GM19455 (cell line): ENCODE measurements around the gene PITX3.
A peak's percentile ranks its signal among the peaks of the same experiment; 100 is the strongest.
"Not testable (repeated sequence)": the region's sequence is repeated elsewhere in the genome, so short reads cannot be mapped to it uniquely, and the experiment has no call there.

Experiments used
- ATAC-seq: cut with Tn5 transposase; IDR thresholded peaks from one replicate; pipeline ENCODE4 v1.9.1; 2021; ENCODE audit not compliant: unreplicated experiment

PITX3 gene

GRCh38 chr10:102261196-102261595 lies 19.9 kb upstream of the PITX3 start:
- no peak for ATAC-seq

- ATAC-seq, result no peak
Measured at GRCh38 chr10:102255404-102255803, 14.1 kb upstream of the PITX3 start.

DNA sequence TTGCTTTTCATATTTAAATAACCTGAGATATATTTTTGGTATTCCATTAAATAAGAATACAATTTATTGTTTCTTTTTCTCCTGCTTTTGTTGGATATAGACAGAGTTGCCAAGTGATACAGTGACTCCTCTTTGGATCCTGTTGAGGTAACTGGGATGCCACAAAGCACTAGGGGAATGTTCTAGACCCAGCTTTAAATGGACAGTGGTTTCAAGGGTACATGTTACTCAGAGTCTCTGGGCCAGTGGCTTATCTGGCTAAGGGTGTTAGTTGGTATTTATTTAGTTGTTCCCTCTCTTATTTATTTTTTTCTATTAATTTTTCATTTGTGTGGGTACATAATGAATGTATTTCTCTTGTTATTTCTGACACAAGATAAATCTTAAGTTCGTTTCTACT lies 13.1 kb upstream of the PITX3 start:
- ATAC-seq, result no peak

DNA sequence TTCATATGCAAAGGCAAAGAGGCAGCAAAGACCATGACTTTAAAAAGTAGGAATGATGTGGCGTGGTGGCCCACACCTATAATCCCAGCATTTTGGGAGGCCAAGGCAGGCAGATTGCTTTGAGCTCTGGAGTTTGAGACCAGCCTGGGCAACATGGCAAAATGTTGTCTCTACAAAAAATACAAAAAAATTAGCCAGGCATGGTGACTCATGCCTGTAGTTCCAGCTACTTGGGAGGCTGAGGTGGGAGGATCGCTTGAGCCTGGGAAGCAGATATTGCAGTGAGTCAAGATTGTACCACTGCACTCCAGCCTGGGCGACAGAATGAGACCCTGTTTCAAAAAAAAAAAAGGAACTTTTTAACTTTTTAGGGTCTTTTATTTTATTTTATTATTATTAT lies 11.2 kb upstream of the PITX3 start:
- ATAC-seq, result not testable (repeated sequence)

DNA sequence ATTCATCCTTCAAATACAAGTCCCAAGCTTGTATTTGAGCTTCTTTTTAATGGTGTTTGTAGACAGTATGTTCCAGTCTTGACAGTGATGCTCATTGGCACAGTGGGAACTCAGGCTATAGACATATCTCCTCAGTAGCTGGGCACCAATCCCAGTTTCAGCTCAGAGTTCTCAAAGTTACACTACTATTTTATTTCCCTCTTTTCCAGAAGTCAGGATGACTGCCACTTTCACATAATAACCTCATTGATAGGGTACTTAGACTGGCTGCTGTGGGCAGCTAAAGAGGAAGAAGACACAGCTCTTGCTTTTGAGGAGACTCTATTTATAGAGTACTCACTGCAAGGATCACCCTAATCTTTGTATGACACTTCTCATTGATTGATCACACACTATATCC lies 6.4 kb upstream of the PITX3 start:
- no peak for ATAC-seq

DNA sequence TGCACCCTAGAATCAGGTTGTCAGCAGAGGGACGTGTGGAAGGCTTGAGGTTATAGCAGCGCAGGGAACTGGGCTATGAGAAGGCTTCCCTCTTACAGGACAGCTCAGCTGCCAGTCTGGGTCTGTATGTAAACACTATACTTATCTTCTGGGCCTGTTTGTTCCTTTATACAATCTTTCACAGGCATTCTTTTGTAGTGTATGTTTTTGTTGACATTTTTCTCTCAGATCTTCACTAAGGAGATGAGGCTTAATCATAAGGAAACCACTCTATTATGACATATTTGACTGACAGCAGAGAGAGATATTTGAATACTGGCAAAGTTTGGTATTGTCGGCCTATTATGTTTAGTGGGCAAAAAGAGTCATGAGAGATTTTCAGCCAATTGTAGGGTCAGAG lies 4.9 kb upstream of the PITX3 start:
- no peak for ATAC-seq

DNA sequence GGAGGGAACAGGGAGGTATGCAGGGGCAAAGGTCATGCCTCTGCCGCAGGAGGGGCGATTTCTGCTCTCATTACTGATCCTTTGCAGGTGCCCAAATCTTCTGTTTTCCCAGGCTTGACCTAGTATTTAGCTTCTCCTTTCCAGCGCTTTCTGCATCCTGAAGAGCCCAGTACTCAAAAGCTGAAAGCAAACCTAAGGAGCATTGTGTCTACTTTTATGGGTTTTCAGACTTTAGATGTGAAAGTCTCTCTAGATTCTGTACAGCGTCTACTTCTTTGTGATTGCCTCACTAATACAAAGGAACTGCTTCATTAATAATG lies 4.6 kb upstream of the PITX3 start:
- peak; percentile 1 for ATAC-seq

DNA sequence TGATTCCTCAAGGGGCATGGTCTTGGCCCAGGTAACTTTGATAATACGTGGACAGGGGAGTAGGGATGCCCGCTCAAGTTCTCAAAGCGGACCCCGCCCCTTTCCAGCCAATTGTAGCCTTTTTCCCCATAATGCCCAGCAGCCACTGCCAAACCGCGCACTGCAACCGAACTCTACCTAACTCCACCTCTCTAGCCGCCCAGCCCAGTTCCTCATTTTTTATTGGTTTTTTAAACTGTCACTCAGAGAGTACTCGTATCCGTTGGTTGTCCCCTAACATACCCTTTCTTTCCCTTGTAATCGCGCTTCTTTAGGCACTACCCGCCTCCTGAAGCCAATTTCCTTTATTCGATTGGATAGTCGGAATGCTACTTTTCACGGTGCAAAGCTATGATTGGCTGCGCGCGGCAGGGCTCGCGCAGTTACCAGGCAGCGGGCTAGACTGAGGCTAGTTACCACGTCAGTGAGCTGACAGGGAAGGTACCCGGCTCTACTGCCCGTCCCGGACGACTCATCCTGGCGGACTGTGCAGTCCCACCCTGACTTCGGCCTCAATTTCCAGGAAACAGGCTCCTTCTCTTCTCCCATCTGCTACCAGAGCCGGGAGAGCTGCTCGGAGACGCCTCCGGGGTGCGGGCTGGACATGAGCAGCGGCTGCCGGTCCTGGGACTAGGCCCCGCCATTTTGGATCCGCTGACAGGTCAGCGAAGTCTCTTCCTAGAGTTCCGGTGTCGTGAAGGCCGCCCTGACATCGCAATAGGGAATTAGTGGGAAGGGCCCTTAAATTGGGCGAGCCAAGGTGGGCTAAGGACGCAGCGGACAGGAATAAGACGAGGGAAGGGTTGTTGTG lies 4.0 kb upstream of the PITX3 start, which contains the start of gene GBF1:
GBF1 (plus strand) TSS at position 451 of the 850 bp plus-strand sequence. CDS start 13,407 bp downstream, outside the sequence.
- ATAC-seq, result peak; percentile 90

- no peak for ATAC-seq
Measured at GRCh38 chr10:102243309-102243708, 2.0 kb upstream of the PITX3 start.

GRCh38 chr10:102242118-102242485 lies 790 bp upstream of the PITX3 start:
- no peak for ATAC-seq

GRCh38 chr10:102241032-102241443 lies 274 bp downstream of the PITX3 start:
- no peak for ATAC-seq

DNA sequence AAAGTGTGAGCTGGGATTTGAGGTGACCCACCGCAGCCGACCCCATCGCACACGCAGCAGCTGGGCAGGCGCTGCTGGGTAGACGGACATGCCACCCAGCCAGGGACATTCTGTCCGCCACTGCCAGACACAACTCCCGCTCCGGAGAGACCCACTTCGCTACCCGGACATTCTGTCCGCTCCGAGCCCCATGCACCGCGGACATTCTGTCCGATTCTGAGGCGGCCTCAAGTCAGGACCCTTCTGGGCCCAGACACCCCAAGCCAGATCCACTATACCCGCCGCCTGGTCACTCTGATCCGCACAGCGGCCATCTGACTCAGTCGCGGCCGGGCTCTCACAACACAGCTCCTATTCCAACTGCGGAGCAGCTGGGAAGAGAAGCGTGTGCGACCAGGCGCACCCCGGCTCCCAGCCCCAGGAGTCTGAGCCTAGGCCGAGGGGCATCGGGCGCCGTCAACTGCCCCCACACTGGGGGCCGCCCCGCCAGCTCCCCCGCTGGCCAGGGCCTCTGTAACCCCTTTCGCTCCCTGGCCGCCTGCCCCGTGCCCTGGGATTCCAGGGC lies 763 bp downstream of the PITX3 start:
- ATAC-seq, result no peak

GRCh38 chr10:102237711-102238252 lies 3.5 kb downstream of the PITX3 start:
- no peak for ATAC-seq

GRCh38 chr10:102236006-102236405 lies 5.3 kb downstream of the PITX3 start:
- no peak for ATAC-seq

GRCh38 chr10:102235598-102235920 lies 5.8 kb downstream of the PITX3 start:
- ATAC-seq, result no peak

DNA sequence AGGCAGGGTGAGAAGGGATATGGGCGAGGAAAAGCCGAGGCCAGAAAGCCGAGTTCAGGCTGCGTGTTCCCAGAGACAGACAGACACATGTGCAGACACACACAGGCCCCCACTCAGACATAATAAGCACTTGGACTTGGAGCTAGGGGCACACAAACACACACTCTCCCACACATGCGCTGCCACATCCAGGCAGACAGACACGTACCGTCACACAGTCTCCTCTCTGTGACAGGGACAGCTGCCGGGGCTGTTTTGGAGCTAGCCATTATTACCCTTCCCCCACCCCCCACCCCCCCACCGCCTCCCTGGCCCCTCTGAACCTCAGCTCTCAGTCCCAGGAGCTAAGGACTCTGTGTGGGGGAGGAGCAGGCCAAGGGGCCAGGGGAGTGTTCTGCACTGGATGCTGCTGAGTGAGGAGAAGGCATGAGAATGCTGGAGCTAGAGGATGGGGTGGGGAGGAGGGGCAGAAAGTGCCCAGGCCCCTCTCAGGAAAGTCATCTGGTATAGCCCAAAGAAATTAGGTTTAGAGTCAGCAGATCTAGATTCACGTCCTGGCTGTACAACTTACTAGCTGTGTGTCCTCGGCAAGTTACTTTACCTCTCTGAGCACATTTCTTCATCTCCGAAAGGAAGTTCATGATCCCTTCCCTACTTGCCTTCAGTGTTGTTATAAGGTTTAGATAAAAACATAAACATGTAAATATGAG lies 6.3 kb downstream of the PITX3 start:
- ATAC-seq, result no peak

GRCh38 chr10:102233997-102234396 lies 7.3 kb downstream of the PITX3 start:
- no peak for ATAC-seq

- no peak for ATAC-seq
Measured at GRCh38 chr10:102231357-102232318, 9.7 kb downstream of the PITX3 start.

DNA sequence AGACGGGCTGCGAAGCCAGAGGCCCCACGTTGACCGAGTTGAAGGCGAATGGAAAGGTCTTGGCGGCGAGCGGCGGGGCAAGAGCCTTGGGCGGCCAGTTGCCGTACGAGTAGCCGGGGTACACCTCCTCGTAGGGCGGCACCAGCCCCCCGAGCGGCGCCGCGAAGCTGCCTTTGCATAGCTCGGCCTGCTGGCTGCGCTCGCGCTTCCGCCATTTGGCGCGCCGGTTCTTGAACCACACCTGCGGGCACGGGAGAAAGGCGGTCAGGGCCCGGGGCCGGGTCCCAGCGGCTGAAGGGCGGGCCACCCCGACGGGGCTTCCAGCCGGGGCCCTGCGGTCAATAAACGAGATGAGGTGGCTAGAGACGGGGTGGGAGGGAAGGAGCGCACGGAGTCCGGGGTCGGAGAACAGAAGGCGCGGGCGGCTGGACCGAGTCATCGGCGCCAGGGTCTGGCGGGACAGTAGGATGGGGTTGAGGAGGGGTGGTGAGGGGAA lies 10.4 kb downstream of the PITX3 start:
- no peak for ATAC-seq

GRCh38 chr10:102230264-102230860 lies 10.9 kb downstream of the PITX3 start:
- ATAC-seq, result no peak
